HepG2 (cell line): Measurements from ENCODE around the gene TMEM114. TPM values are rescaled to one million over a fixed set of nuclear protein-coding genes. Genes with fewer than 3 reads are reported as not detected.

Source experiments
- ARID3A ChIP-seq: IDR thresholded peaks from 2 replicates; pipeline ENCODE4 v1.6.1; 2012; ENCODE audit warnings: low read depth, low read length, improper control_type of control experiment
- CBX5 ChIP-seq: sonication (generic); formaldehyde crosslinking; IDR thresholded peaks from 2 replicates; pipeline ENCODE4 v1.4.0; 2020; ENCODE audit warnings: missing genetic modification reagents, borderline replicate concordance
- DRAP1 ChIP-seq: IDR thresholded peaks from 2 replicates; pipeline ENCODE4 v1.6.1; 2016; ENCODE audit warnings: missing genetic modification reagents, missing compliant biosample characterization
- FOXC1 ChIP-seq: sonication (generic); formaldehyde crosslinking; IDR thresholded peaks from 2 replicates; pipeline ENCODE4 v1.8.0; 2022; ENCODE audit warnings: mild to moderate bottlenecking, missing genetic modification reagents, borderline replicate concordance
- GABPA ChIP-seq, 2 experiments: IDR thresholded peaks; 2 replicates each; pipeline ENCODE4 v1.6.1; 2011 to 2016; ENCODE audit warnings: low read depth in 2 of 2, low read length in 1 of 2, missing biosample characterization in 1 of 2, missing genetic modification characterization in 1 of 2
- MXD4 ChIP-seq: IDR thresholded peaks from 2 replicates; pipeline ENCODE4 v1.6.1; 2016; ENCODE audit warnings: mild to moderate bottlenecking, missing biosample characterization, missing genetic modification reagents
- POGZ ChIP-seq: sonication (generic); formaldehyde crosslinking; IDR thresholded peaks from 2 replicates; pipeline ENCODE4 v1.4.0; 2020; ENCODE audit warnings: mild to moderate bottlenecking, missing genetic modification reagents
- SIX1 ChIP-seq: sonication (generic); formaldehyde crosslinking; IDR thresholded peaks from 2 replicates; pipeline ENCODE4 v1.4.0; 2020; ENCODE audit warnings: missing genetic modification reagents, borderline replicate concordance
- YEATS4 ChIP-seq: sonication (generic); formaldehyde crosslinking; IDR thresholded peaks from 2 replicates; pipeline ENCODE4 v1.4.0; 2020; ENCODE audit warnings: missing genetic modification reagents, borderline replicate concordance
- ZBTB25 ChIP-seq: IDR thresholded peaks from 2 replicates; pipeline ENCODE4 v1.6.1; 2018; ENCODE audit warnings: missing genetic modification reagents
- ZNF276 ChIP-seq: sonication (generic); formaldehyde crosslinking; IDR thresholded peaks from 2 replicates; pipeline ENCODE4 v1.4.0; 2020; ENCODE audit warnings: mild to moderate bottlenecking, low read depth, missing genetic modification reagents
- ZNF280D ChIP-seq: sonication (generic); formaldehyde crosslinking; IDR thresholded peaks from 2 replicates; pipeline ENCODE4 v1.5.1; 2020; ENCODE audit warnings: mild to moderate bottlenecking, missing genetic modification reagents
- ZNF512B ChIP-seq: sonication (generic); formaldehyde crosslinking; IDR thresholded peaks from 2 replicates; pipeline ENCODE4 v1.5.1; 2020; ENCODE audit warnings: missing genetic modification reagents, mild to moderate bottlenecking, borderline replicate concordance
- ZNF678 ChIP-seq: sonication (generic); formaldehyde crosslinking; IDR thresholded peaks from 2 replicates; pipeline ENCODE4 v1.4.0; 2020; ENCODE audit warnings: mild to moderate bottlenecking, missing genetic modification reagents
- polyA plus RNA-seq, 8 experiments: library from polyadenylated mRNA; depleted of rRNA in 3 of 8; stranded (reverse) in 7 of 8; unstranded in 1 of 8; fragments of >200 nt; fragmentation: Illumina TruSeq in 4 of 8; extraction: Trizol in 4 of 8; gene quantifications; 2 replicates each; pipeline versions ENCODE4 v1.2.1 to v1.2.3, GENCODE V29; 2011 to 2016; ENCODE audit warnings: low read depth in 4 of 8, missing spikeins in 1 of 8, mixed read lengths in 1 of 8; ENCODE audit not compliant: insufficient read depth in 1 of 8
- total RNA-seq, 5 experiments: library from RNA; depleted of rRNA; stranded (reverse); fragments of >200 nt; fragmentation: Illumina TruSeq; extraction: Trizol; gene quantifications; 2 replicates each; pipeline ENCODE4 v1.2.3, GENCODE V29; 2016; ENCODE audit warnings: low read depth in 1 of 5

The TMEM114 gene
- total and polyA plus RNA-seq, 2 of the 13 experiments (the other 11 are each of a cell fraction or from before 2014, with no cell fraction given): not detected

- TF ChIP-seq DRAP1 (CRISPR knock-in tag) (peak; percentile 58; the same call in 1 of the 2 replicates), GABPA (IDR thresholded peaks at IDR 0.05; ENCODE audit: low read depth, low read length) (no peak), GABPA (CRISPR knock-in tag; IDR thresholded peaks at IDR 0.05; ENCODE audit: low read depth) (peak; percentile 55), ZNF512B (0 out of 2 replicates have a peak, but pooled peaks have one; percentile 23), ZNF280D (CRISPR knock-in tag) (peak; percentile 51; the same call in 1 of the 2 replicates), ZBTB25 (CRISPR knock-in tag) (peak; percentile 54; the same call in 1 of the 2 replicates), ZNF678 (CRISPR knock-in tag) (no peak), ARID3A (peak; percentile 91), CBX5 (CRISPR knock-in tag) (peak; percentile 96), SIX1 (0 out of 2 replicates have a peak, but pooled peaks have one; percentile 26), MXD4 (peak; percentile 44; the same call in 1 of the 2 replicates), ZNF276 (CRISPR knock-in tag) (peak; percentile 18), FOXC1 (CRISPR knock-in tag) (peak; percentile 83), POGZ (CRISPR knock-in tag) (peak; percentile 70), YEATS4 (peak; percentile 45; the same call in 1 of the 2 replicates)
Observed at GRCh38 chr16:8567355-8568230, 22.7 kb downstream of the TMEM114 start (continued).
